ENCODE measurements around the gene OR51B6. TPM values are rescaled to one million over a fixed set of nuclear protein-coding genes. Genes with fewer than 3 reads are reported as not detected.

Gene OR51B6
- total RNA-seq, 1 donor, result not detected

GRCh38 chr11:5383576-5383975 lies 32.3 kb downstream of the OR51B6 start, which contains the start of gene OR51M1:
OR51M1 (plus strand) TSS chr11:5383812; CDS start chr11:5389399, 5,587 bp downstream.
- DNase-seq (ENCODE audit: low read depth), result no peak
- no peak for TF ChIP-seq CTCF (IDR thresholded peaks at IDR 0.05; ENCODE audit: insufficient read depth, low read length)
- H3K4me3 ChIP-seq (ENCODE audit: low read depth, low read length), result no peak within 1 kb of the TSS

GRCh38 chr11:5384335-5384734 lies 33.0 kb downstream of the OR51B6 start:
- TF ChIP-seq CTCF (IDR thresholded peaks at IDR 0.05; ENCODE audit: insufficient read depth, low read length), result no peak

GRCh38 chr11:5390210-5390609 lies 38.9 kb downstream of the OR51B6 start:
- no peak overlapping the region for H3K4me3 ChIP-seq (ENCODE audit: low read depth, low read length)
- TF ChIP-seq CTCF (IDR thresholded peaks at IDR 0.05; ENCODE audit: insufficient read depth, low read length), result no peak
- DNase-seq (ENCODE audit: low read depth), result no peak

More at GRCh38 chr11:5384335-5384734, 33.0 kb downstream of the OR51B6 start:
- DNase-seq (ENCODE audit: low read depth), result no peak
- H3K4me3 ChIP-seq (ENCODE audit: low read depth, low read length), result no peak overlapping the region

GRCh38 chr11:5394091-5394490 lies 42.8 kb downstream of the OR51B6 start:
- DNase-seq (ENCODE audit: low read depth), result no peak
- H3K4me3 ChIP-seq (ENCODE audit: low read depth, low read length), result no peak overlapping the region
- no peak for TF ChIP-seq CTCF (IDR thresholded peaks at IDR 0.05; ENCODE audit: insufficient read depth, low read length)

- DNase-seq (ENCODE audit: low read depth), result no peak
- TF ChIP-seq CTCF (IDR thresholded peaks at IDR 0.05; ENCODE audit: insufficient read depth, low read length), result no peak
- no peak overlapping the region for H3K4me3 ChIP-seq (ENCODE audit: low read depth, low read length)
Measured at GRCh38 chr11:5398936-5399335, 47.6 kb downstream of the OR51B6 start.

Small RNA genes within 50 kb of the gene (small RNA-seq; reads per million reads assigned to genes)
- gene AC104389.3, result not detected

Other genes starting within 250 kb of the OR51B6 start
- not detected in 2 replicates for gene OR52A5, start 213.2 kb upstream of the OR51B6 start, total RNA-seq (ENCODE audit: low replicate concordance)
- gene OR52A1, start 196.8 kb upstream of the OR51B6 start, total RNA-seq (ENCODE audit: low replicate concordance), result not detected in 2 replicates
- not detected in 2 replicates for gene OR51V1, start 150.8 kb upstream of the OR51B6 start, total RNA-seq (ENCODE audit: low replicate concordance)
- not detected in 2 replicates for gene HBB, start 124.4 kb upstream of the OR51B6 start, total RNA-seq (ENCODE audit: low replicate concordance)
- gene HBD, start 117.0 kb upstream of the OR51B6 start, total RNA-seq (ENCODE audit: low replicate concordance), result 4.8 TPM in 1 of 2 replicates, not detected in the other
- gene HBG1, start 101.7 kb upstream of the OR51B6 start, total RNA-seq (ENCODE audit: low replicate concordance), result not detected in 2 replicates
- not detected in 2 replicates for gene HBG2, start 96.7 kb upstream of the OR51B6 start, total RNA-seq (ENCODE audit: low replicate concordance)
- gene HBE1, start 81.6 kb upstream of the OR51B6 start, total RNA-seq (ENCODE audit: low replicate concordance), result not detected in 2 replicates
- 0.18 TPM in 1 of 2 replicates, not detected in the other for gene OR51B4, start 49.6 kb upstream of the OR51B6 start, total RNA-seq (ENCODE audit: low replicate concordance)
- not detected in 2 replicates for gene OR51B2, start 27.2 kb upstream of the OR51B6 start, total RNA-seq (ENCODE audit: low replicate concordance)
- not detected in 2 replicates for gene OR51B5, start 8.0 kb upstream of the OR51B6 start, total RNA-seq (ENCODE audit: low replicate concordance)
- gene OR51M1, start 32.3 kb downstream of the OR51B6 start, total RNA-seq (ENCODE audit: low replicate concordance), result under 0.01 TPM in 1 of 2 replicates, not detected in the other
- gene OR51Q1, start 70.6 kb downstream of the OR51B6 start, total RNA-seq (ENCODE audit: low replicate concordance), result not detected in 2 replicates
- gene OR51I1, start 90.0 kb downstream of the OR51B6 start, total RNA-seq (ENCODE audit: low replicate concordance), result 0.09 TPM in 1 of 2 replicates, not detected in the other
- gene OR51I2, start 97.8 kb downstream of the OR51B6 start, total RNA-seq (ENCODE audit: low replicate concordance), result not detected in 2 replicates
- not detected in 2 replicates for gene OR52D1, start 137.2 kb downstream of the OR51B6 start, total RNA-seq (ENCODE audit: low replicate concordance)
- 0.09 TPM in 1 of 2 replicates, not detected in the other for gene UBQLN3, start 158.4 kb downstream of the OR51B6 start, total RNA-seq (ENCODE audit: low replicate concordance)
- gene UBQLNL, start 165.2 kb downstream of the OR51B6 start, total RNA-seq (ENCODE audit: low replicate concordance), result 0.36 and 0.41 TPM in 2 replicates
- 0.41 and 0.81 TPM in 2 replicates for gene OR52H1, start 197.0 kb downstream of the OR51B6 start, total RNA-seq (ENCODE audit: low replicate concordance)
- not detected in 2 replicates for gene OR52B6, start 229.4 kb downstream of the OR51B6 start, total RNA-seq (ENCODE audit: low replicate concordance)
- 4.7 and 5.3 TPM in 2 replicates for gene TRIM6, start 245.1 kb downstream of the OR51B6 start, total RNA-seq (ENCODE audit: low replicate concordance)